HuH-7 (cell line): ENCODE results near the gene POLG.

Experiments
- DNase-seq: peaks from one replicate; pipeline ENCODE4 v3.0.0; 2011; ENCODE audit warnings: low spot score

The POLG gene

DNA sequence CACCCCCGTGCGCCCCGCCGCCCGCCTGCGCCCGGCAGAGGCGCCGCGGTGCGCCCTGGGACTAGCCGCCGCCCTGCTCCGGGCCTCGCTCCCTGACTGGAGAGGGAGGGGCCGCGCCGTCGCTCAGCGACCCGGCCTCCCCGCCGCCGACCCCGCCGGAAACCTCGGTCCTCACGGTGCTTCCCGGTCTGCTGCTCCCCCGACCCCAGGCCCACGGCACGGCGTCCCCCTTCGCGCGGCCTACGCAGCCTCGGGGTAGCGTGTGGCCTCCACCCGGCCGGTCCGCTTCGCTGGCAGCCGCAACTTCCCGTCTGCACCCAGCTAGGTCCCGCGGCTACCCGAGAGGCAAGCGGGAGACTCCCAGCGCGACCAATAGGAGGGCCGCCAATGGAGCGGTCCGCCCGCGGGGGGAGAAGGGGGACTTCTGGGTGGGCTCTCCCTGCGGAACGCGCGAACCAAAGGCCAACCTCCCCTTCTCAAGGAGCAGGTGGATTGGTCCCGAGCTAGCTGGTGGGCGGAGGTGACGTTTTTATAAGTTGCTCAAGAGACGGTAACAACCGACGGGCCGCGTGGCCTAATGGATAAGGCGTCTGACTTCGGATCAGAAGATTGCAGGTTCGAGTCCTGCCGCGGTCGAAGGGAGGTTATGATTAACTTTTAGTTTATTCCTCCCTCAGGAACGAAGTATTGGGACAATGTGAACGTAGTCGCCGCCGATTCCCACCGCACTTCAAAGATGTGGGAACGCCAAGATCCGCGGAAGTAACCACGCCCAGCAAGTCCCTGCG, at the start of gene POLG:
Gene POLG, minus strand, starts transcription at position 315 of the 788 bp plus-strand sequence. CDS start 1,070 bp downstream, outside the sequence.
- DNase-seq, result peak; percentile 99

DNA sequence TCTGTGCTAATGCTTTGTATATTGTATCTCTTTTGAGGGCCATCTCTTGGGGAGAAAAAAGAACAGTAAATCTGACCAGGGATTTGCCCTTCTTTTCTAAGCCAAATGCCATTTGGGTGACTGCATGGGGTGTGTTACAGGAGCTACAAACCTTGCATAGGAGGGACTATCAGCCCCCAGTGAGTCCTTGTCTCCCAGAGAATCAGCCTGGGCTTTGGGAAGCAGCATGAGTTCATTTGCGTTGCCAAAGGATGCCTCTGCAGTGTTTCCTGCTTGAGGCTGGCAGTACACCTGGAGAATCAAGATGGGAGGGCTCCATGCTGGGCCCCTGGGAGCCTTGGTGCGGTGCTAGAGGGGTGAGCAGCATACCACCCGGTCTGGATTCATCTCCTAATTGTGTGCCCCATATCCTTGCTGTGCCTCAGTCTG, 49.6 kb upstream of the POLG start:
- no peak for DNase-seq

DNA sequence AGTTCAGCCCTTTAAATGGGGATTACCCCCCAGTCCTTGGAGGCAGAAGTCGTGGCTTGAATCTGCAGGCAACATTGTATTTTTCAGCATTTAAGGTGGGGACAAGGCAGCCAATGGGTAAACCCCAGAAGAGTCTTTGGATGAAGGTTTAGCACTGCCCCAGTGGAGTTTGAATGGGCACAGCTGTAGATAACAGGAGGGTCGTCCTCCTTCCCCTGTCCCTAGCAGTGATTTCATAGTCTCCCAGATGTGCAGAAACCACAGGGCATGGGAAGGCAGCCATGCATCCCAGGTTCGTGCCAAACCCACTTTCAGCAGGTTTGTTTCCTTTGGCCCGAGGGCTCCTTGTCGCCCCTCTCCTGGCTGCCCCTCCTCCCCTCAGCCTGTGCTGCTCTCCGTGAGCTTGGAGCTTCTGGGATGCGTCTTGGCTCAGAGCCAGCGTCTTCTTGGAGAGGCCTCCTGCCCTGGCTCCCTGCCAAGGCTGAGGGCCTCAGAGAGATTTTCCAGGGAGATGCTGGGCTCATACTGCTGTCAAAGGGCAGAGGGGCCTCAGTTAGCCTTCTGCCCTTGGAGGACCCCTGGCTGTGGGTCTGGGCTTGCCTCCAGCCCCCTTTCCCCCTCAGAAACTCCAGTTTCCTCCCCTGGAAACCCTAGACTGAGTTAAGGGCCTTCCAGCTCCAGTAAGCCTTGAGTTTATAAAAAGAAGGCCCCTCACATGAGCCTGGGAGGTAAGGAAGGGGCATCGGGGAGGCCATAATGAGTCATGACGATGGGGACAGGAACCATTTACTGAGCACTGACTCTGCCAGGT, 48.9 kb upstream of the POLG start:
- no peak for DNase-seq

DNA sequence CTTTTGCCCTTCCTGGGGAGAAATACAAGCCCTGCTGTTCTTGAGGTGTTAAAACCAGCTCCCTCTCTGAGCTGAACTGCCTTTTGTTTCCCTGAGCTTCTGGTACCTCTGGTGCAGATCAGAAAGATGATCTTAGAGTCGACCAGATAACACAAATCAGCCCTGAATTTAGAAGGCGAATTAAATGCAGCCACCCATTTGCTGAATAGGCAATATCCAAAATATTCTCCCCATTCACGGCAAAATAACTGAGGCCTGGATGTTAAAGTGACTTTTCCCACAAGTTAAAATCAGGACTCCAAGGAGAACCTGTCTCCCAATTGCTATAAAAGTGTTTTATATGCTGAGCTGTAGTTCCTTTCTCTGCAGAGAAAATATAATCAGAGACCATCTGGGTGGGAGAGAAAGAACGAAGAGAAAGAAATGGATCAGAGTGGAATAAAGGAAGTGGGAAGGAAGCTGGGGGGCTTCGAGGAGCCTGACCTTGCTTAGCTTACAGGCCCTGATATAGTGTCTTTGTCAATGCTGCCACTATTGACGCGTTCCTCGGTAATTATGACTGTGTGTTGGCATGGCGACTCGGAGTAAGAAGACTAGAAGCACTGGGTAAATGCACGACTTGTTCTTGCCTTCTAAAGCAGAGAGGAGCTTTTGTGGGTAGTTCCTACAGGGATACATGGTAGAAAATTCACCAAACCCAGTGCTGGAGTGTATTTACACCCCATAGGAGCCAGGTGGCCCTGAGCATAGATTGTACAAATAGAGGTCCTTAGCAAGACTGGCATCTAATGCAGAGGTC, 47.5 kb upstream of the POLG start:
- DNase-seq, result no peak

DNA sequence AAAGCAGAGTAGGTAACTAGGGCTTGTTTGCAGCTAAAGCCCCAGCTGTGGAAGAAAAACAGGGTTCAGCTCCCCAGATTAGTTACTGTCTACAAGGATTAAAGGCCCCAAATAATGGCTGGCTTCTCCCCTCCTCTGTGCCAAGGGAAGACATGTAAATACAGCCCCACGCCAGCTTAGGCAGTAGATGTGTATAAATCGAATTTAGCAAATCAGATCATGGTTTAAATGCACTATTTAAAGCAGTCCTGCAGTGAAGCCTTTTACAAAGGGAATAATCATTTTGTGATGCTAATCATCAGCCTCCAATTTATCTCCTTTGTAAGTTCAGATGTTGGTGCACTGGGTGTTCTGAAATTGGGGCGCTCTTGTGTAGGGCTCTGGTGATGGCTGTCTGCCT, 46.7 kb upstream of the POLG start:
- DNase-seq, result no peak

DNA sequence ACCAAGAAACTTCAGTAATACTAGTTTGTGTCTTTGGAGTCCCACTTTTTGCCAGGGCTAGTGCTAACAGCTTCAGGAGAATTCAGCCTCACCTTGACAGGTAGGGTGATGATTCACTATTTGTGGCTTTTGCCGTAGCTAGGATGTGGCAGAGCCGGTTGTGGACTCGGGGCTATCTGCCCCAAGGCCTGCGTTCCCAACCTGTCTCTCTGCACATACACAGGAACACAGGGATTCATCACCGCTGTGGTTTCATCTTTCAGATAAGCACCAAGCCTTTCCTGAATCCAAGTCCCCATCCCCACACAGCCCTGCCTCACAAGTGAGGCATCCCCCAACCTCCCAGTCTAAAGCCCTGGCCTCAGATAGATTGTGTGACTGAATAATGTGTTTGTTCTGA, 45.2 kb upstream of the POLG start:
- DNase-seq, result no peak

DNA sequence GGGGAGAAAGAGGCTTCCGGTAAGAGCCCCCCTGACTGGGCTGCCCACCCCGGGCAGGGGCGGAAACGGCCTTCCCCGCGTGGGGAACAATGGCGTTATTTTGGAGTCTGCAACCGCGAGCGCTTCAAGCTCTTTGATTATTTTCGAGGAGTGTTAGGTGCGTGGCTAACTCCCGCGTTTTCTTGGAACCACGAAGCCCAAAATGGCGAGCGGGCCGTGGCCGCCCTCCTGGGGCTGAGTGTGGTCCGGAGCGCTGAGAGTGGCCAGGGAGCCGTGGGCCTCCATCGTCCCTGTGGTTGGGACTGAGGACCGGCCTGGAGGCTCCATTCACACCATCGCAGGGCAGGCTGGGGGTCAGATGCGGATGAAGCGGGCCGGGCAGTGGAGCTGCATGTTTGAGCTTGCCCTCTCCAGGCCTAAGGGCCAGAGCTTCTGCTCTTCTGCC, 44.6 kb upstream of the POLG start:
- DNase-seq, result no peak

DNA sequence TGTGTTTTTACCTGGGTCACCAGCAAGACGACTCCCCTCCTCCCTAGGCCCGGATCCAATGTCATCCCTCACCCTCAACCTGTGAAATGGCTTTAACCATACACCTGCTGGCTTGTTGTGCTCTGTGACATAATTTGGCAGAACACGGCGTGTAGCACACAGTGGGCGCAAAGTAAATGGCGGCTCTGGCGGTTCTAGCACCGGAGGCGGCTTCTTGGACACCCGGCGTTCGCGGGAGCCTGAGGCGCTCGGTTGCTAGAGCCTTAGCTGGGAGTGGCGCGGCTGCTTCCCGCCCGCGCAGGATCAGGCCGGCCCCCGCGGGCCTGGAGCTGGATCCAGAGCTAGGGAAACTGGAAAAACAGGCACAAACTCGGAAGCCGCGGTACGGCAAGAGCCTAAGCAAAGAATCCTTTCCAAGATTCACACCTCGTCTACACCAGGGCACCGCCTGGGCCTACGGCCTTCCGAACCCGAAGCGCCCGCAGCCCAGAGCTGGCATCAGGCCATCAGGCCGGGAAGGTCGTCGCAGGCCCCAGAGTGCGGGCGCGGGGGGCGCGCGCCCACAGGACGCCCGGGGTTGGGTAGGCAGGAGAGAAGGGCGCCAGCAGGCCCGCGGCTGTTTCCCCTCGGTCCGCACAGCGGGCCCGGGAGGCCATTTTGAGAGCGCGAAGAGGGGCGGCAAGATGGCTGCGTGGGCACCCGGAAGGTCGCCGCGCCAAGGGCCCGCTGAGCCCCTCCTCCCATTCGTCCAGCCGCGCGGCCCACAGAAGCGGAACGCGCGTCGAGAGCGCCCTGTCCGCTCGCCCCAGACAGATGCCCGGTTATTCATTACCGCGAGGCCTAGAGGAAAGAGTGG, 43.9 kb upstream of the POLG start:
- no peak for DNase-seq

DNA sequence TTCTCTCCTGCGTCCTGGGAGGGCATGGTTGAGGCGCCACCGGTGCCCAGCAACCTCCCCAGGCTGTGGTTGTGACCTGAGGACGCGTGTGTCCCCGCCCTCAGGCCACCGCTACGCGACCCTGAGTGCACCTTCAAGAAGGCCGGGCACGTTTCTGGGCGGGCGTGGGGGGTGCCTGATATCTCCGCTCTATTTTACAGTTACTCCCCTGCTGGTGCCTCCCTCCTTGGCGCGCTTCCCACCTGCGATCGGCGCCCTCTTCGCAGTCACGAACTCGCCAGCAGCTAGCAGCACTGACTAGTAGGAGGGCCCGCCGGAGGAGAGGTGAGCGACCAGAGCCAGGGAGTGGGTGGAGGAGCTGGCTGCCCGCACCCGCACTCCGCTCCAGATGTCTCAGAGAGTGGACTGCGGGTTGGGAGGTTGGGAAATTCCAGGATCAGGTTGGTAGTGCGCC, 43.2 kb upstream of the POLG start:
- DNase-seq, result no peak

DNA sequence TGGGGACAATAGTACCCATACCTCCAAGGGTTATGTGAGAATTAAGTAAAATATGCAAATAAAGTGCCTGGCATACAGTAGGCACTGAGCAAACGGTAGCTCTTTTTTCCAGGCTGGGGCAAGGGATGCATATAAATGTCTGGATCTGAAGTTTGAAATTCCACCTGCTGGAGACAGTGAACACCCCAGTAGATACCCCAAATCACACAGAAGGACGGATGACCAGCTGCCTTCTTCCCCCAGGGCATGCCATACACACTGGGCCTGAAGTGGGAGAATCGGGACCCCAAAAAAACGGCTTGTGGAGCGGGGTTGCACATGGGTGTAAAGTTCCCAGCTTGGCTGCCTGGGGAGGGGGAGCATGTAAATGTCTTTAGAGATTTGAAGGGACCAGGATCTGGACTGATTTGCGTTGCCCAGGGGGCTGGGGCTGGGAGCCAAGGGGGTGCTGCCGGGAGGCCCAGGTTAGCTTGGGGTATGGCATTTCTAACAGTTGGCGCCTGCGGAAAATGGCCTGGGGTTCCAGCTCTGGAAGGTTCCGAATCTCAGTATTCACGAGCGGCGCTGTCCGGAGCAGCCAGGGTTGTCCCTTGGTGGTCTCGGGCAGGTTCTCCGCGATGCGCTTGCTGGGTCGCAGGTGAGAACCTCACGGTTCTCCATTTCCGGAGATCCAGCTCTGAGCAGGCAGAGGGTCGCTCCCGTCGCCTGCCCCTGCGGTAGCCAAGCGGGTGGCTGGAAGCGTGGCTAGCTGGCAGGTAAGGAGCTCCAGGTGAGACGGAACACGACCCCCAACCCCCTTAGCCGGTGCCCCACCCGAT, 42.6 kb upstream of the POLG start:
- no peak for DNase-seq

DNA sequence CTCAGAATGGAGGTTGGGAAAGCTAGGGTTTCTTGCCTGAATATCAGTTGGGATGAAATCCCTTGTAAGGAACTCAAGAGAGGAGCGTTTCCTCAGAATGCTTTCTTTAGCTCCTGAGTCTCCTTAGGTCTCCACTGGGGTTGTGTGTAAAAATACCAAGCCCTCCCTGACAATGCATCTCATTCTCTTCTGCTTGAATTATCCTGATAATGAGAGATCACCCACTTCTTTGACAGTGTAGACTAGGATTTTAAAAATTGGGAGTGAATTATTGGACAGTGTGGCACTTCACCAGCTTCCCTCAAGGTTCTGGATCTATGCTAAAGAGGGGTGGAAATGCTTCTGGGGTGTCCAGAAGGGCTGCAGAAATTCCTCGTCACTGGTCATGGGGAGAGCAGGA, 41.8 kb upstream of the POLG start:
- DNase-seq, result no peak

DNA sequence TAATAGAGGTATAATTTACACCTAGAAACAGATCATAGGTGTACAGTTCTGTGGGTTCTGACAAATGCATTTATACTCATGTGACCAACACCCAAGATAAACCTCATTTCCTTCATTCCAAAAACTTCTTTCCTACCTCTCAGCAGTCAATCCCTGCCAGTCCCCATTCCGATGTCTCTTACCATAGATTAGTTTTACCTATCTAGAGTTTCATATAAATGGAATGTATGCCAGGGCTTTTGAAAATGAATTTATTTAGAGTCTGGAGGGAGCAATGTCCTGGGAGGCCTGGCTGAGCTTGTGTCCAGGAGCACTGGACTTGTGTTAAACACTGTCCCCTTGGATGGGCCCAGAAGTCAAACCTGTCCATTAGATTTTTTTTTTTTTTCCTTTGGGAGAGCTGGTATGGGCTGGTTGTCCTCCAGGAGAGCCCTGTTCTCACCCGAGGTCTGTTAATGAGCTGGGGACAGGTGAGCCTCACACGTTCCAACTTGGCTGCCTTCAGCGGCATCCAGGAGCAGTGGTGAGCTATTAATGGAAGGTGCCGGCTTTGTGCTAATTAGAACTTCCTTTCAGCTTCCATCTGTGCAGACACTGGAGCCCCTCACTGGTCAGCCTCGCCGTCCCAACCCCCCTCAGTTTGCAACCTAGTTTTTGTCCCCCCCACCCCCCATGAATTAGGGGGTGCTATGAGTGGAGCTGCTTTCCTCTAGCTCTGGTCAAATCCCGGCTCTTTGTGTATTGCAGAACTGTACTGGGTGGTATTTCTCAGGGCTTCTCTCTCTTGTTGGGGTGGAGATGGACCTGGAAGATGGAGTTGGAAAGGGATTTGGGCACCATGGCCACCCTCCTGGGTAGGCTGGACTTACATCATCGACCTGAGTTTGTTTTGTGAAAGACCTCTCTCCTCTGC, 40.7 kb upstream of the POLG start:
- DNase-seq, result no peak

DNA sequence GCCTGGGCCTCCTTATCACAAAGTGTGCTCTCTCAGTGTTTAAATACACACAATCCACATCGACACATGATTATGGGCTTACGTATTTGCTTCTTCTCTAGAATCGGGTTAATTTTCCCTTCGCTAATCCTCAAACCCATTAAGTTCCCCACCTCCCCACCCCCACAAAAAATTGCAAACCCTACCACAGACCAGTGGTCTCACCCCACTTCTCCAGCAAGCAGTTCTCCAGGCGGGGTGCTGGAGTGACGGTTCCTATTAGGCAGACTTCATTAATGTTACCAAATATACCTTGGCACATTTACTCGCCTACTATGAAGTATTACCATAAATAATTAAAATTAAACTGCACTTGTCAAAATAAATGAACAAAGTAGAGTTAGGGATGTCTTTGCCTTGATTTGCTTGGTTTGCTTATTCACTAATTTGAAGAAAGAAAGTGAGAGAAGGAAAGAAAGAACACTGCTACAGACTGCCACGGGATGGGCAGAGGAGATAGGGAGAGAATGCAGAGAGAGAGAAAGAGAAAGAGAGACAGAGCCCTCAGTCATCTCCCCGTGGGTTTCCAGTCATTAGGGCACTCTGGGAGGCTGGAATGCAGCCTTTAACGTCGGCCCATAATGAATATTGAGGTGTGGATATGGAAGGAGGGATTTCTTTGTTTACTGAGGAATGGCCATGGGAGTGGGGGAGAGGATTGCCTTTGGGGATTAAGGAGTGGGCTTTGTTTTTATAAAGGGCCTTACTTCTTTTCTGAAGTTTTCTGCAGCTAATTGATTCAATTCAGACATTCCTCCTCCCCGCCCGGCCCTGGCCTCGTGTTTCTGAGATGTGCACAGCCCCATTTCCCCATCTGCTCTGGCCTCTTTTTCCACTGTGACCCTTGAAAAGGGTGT, 39.7 kb upstream of the POLG start:
- no peak for DNase-seq

DNA sequence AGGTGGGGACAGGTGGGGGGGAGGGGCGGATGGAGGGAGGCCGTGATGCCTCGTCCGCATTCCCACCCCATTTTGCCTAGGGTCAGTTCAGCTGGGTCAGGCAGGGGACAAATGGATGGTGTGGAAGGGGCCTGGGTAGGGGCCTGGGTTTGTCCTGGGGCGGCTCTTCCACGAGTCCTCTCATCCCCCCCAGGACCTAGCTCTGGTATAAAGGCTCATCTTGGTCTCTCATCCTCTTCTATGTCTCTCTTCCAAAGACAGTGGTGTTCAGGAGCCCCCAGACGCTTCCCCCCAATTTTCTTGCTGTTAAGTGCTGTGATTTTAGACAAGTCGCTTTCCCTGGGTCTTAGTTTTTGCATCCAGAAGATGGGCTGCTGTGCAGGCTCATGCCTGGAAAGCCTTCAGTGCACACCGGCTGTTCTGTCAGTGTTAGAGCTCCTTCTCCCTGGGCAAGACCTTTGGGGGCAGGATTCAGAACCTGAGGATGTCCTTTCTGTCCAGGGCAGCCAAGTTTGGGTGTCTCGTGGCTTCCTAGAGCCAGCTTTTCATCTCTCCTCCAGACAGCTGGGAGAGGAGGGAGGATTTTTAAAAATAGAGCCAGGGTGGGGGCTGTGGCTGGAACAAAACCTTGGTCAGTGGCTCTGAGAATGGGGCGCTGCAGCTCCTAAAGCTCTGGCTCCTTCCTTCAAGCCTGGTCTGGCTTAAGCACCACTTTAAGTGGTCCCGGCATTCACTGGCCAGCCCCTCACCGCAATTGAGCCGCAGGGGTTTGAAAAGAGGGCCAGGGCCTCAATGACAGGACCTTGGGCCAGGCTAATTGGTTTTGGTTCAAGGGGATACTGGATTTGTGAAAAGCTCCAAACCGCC, 37.7 kb upstream of the POLG start:
- no peak for DNase-seq

DNA sequence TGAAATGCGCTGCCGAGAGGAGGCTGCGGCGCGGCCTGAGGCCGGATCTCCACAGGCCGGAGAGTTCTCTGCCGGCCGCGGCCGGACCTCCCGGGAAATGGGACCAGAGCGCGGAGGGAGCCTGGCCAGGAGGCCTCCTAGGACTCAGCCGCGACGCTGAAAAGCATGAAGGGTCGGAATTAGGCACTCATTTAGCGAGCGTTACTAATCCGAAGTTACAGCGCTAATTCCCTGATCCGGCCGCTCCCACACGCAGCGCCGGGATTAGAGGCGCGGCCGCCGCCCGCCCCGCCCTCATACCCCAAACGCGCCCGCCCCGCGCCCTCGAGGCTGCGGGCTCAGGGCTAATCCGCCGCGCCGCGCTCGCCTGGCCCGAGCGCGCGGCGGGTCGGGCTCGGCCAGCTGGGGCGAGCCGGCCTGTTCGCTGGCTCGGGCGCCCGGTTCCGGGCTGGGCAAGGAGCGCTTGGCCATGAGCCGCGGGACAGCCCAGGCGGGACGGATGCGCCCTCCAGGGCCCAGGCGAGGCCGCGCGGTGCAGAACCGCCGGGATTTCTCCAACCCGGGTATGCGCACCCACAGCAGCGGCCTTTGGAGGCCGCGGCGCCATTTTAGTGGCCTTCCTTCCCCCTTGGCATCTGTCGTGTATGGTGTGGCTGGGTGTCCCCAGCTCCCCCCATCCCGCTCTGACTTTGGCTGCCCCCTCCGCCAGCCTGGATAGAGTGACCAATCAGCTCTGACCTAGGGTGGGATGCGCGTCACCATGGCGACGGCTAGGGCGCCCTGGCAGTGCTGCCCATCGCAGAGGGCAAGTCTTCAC, 36.8 kb upstream of the POLG start:
- no peak for DNase-seq

DNA sequence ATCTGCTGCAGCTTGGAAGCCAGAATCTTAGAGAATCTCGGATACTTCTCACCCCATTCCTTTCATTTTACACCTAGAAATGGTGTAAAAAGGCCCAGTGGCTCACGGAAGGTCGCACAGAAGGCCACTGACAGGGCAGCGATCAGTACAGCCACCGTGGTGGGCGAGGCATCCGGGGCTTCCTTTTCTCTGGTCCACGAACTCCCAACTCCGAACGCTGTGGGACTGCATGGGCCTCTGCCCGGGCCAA, 36.3 kb upstream of the POLG start:
- DNase-seq, result no peak
